MM.1S (cell line): ENCODE results near the gene MSRB3.

Source experiments
- DNase-seq: peaks from one replicate; pipeline ENCODE4 v3.0.0-alpha.2; 2015
- H2AFZ ChIP-seq: fragments of 300-600 bp; sonication (generic); 2 replicates; pipeline ENCODE4 v1.6.0; 2016; ENCODE audit warnings: antibody characterized with exemption, low read length
- H3F3A ChIP-seq: fragments of 300-600 bp; sonication (generic); 2 replicates; pipeline ENCODE4 v1.6.1; 2016; ENCODE audit warnings: mild to moderate bottlenecking, antibody characterized with exemption, low read length, moderate library complexity, mixed read lengths; ENCODE audit not compliant: insufficient read depth
- H3K27ac ChIP-seq: fragments of 300-600 bp; sonication (generic); 2 replicates; pipeline ENCODE4 v1.5.1; 2016; ENCODE audit warnings: mild to moderate bottlenecking, low read length
- H3K27me3 ChIP-seq: fragments of 300-600 bp; sonication (generic); replicated peaks from 2 replicates; pipeline ENCODE4 v1.6.0; 2016; ENCODE audit warnings: low read length; ENCODE audit not compliant: insufficient read depth
- H3K36me3 ChIP-seq: fragments of 300-600 bp; sonication (generic); replicated peaks from 2 replicates; pipeline ENCODE4 v1.6.1; 2016; ENCODE audit warnings: mild to moderate bottlenecking, low read length, mixed read lengths; ENCODE audit not compliant: insufficient read depth
- H3K4me1 ChIP-seq: fragments of 300-600 bp; sonication (generic); 2 replicates; pipeline ENCODE4 v1.6.1; 2016; ENCODE audit warnings: low read length, mixed read lengths
- H3K4me2 ChIP-seq: fragments of 300-600 bp; sonication (generic); 2 replicates; pipeline ENCODE4 v1.6.0; 2016; ENCODE audit warnings: low read depth, low read length
- H3K4me3 ChIP-seq: fragments of 300-600 bp; sonication (generic); 2 replicates; pipeline ENCODE4 v1.5.1; 2016; ENCODE audit warnings: low read length, mixed read lengths
- H3K79me2 ChIP-seq: fragments of 300-600 bp; sonication (generic); 2 replicates; pipeline ENCODE4 v1.6.1; 2016; ENCODE audit warnings: mixed run types, low read length, mixed read lengths
- H3K9ac ChIP-seq: fragments of 300-600 bp; sonication (generic); 2 replicates; pipeline ENCODE4 v1.6.1; 2016; ENCODE audit warnings: low read length, mixed read lengths
- H3K9me2 ChIP-seq: fragments of 300-600 bp; sonication (generic); replicated peaks from 2 replicates; pipeline ENCODE4 v1.6.1; 2016; ENCODE audit warnings: mild to moderate bottlenecking, low read length, mixed read lengths; ENCODE audit not compliant: insufficient read depth
- H3K9me3 ChIP-seq: fragments of 300-600 bp; sonication (generic); replicated peaks from 2 replicates; pipeline ENCODE4 v1.6.1; 2016; ENCODE audit warnings: mild to moderate bottlenecking, low read length, mixed read lengths; ENCODE audit not compliant: insufficient read depth
- H4K20me1 ChIP-seq: fragments of 300-600 bp; sonication (generic); 2 replicates; pipeline ENCODE4 v1.6.1; 2016; ENCODE audit warnings: mild to moderate bottlenecking, low read length, moderate library complexity, mixed read lengths; ENCODE audit not compliant: insufficient read depth
- EZH2 ChIP-seq: fragments of 300-600 bp; sonication (generic); optimal IDR thresholded peaks from 2 replicates; pipeline ENCODE3; 2017; ENCODE audit warnings: low read depth, mild to moderate bottlenecking, antibody characterized with exemption, low read length, mixed read lengths
- EZH2phosphoT487 ChIP-seq: fragments of 300-600 bp; sonication (generic); IDR thresholded peaks from 2 replicates; pipeline ENCODE4 v1.6.1; 2018; ENCODE audit warnings: antibody characterized with exemption, low read length
- TF ChIP-seq, protein P1 (sequence below): fragments of 300-600 bp; sonication (generic); IDR thresholded peaks from 2 replicates; pipeline ENCODE4 v1.5.1; 2016; ENCODE audit warnings: antibody characterized with exemption, low read length, mixed read lengths

The MSRB3 gene

DNA sequence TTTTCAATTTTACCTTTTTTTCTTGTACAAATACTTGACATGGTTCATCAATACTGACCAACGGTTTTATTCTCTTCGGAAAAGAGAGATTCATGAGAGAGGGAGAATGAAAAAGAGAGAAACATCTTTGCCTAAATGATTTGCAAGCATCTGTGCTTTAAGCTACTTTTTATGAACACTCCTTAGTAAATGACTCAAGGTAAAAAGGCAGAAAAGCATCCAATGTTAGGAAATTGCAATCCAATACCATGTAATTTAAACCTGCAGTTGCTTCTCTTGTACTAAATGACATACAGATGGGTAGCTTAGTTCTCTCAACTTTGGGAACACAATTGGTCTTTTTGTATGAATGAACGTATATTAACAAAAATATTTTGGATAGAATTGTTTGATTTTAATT, 46.1 kb downstream of the MSRB3 start:
- no peaks in the 10 kb centered on the region for H3K9me2 ChIP-seq
- no peak for TF ChIP-seq EZH2phosphoT487
- TF ChIP-seq, protein P1, sequence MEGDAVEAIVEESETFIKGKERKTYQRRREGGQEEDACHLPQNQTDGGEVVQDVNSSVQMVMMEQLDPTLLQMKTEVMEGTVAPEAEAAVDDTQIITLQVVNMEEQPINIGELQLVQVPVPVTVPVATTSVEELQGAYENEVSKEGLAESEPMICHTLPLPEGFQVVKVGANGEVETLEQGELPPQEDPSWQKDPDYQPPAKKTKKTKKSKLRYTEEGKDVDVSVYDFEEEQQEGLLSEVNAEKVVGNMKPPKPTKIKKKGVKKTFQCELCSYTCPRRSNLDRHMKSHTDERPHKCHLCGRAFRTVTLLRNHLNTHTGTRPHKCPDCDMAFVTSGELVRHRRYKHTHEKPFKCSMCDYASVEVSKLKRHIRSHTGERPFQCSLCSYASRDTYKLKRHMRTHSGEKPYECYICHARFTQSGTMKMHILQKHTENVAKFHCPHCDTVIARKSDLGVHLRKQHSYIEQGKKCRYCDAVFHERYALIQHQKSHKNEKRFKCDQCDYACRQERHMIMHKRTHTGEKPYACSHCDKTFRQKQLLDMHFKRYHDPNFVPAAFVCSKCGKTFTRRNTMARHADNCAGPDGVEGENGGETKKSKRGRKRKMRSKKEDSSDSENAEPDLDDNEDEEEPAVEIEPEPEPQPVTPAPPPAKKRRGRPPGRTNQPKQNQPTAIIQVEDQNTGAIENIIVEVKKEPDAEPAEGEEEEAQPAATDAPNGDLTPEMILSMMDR: no peak
- no peak for TF ChIP-seq EZH2
- H3K27me3 ChIP-seq: no peaks in the 10 kb centered on the region
- H3K4me2 ChIP-seq: no peak overlapping the region
- no peak overlapping the region for H2AFZ ChIP-seq
- H3F3A ChIP-seq: no peaks in the 10 kb centered on the region
- H3K4me1 ChIP-seq: peaks cover 9% of the 10 kb centered on the region
- H4K20me1 ChIP-seq: no peaks in the 10 kb centered on the region
- no peak overlapping the region for H3K4me3 ChIP-seq
- H3K27ac ChIP-seq: no peak overlapping the region
- H3K9ac ChIP-seq: no peak overlapping the region
- H3K9me3 ChIP-seq: no peaks in the 10 kb centered on the region
- DNase-seq: no peak
- no peaks in the 10 kb centered on the region for H3K36me3 ChIP-seq
- H3K79me2 ChIP-seq: no peaks in the 10 kb centered on the region

DNA sequence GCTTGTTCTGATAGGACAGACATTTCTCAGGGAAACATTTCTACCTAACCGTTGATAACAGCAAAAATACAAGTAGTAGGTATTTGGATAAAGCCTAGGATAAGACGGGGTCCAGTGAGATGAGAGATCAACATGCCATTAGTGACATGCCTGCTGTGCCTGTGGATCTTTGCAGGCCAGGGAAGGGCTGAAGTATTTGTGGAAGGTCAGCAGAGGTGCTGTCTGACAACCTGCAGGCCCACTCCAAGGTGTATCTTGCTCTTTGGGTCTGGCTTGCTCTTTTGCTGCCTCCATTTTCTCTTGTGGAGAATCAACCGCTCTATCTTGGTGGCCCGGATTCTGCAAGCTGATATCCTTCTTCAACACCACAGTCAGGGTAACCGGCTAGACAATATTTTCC, 46.7 kb downstream of the MSRB3 start:
- no peaks in the 10 kb centered on the region for H3F3A ChIP-seq
- H4K20me1 ChIP-seq: no peaks in the 10 kb centered on the region
- TF ChIP-seq, protein P1: no peak
- TF ChIP-seq EZH2 (no peak), EZH2phosphoT487 (no peak)
- H3K4me3 ChIP-seq: no peak overlapping the region
- H3K9me3 ChIP-seq: no peaks in the 10 kb centered on the region
- H3K27me3 ChIP-seq: no peaks in the 10 kb centered on the region
- H3K36me3 ChIP-seq: no peaks in the 10 kb centered on the region
- H3K4me2 ChIP-seq: no peak overlapping the region
- no peak overlapping the region for H3K9ac ChIP-seq
- H2AFZ ChIP-seq: no peak overlapping the region
- H3K79me2 ChIP-seq: no peaks in the 10 kb centered on the region
- H3K4me1 ChIP-seq: peaks cover 7% of the 10 kb centered on the region
- no peak overlapping the region for H3K27ac ChIP-seq
- no peak for DNase-seq
- no peaks in the 10 kb centered on the region for H3K9me2 ChIP-seq

DNA sequence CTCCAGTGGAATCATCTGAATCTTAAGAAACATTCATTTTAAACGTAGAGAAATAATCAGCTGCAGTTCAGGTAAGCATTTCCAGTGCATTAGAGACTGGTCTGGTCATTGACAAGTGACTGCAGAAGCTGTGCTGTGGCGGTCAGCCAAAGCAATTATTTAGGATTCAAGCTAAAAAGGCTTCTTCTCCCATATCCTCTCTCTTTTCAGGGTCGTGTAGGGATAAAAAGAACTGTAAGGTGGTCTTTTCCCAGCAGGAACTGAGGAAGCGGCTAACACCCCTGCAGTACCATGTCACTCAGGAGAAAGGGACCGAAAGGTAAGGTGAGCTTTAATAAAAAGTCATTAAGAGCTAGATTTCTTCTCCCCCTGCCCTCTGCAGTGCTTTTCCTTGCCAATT, 48.1 kb downstream of the MSRB3 start:
- Histone ChIP-seq H3K4me2 (no peak overlapping the region), H3K79me2 (no peaks in the 10 kb centered on the region), H3K9ac (no peak overlapping the region), H3K4me1 (no peaks in the 10 kb centered on the region), H4K20me1 (no peaks in the 10 kb centered on the region), H3K4me3 (no peak overlapping the region), H3K36me3 (no peaks in the 10 kb centered on the region), H3F3A (no peaks in the 10 kb centered on the region), H3K9me3 (no peaks in the 10 kb centered on the region), H3K27me3 (no peaks in the 10 kb centered on the region), H3K9me2 (no peaks in the 10 kb centered on the region), H3K27ac (no peak overlapping the region), H2AFZ (no peak overlapping the region)
- no peak for TF ChIP-seq EZH2phosphoT487
- TF ChIP-seq, protein P1: no peak
- no peak for TF ChIP-seq EZH2
- DNase-seq: no peak
